Parathyroid adenoma (tissue), 2 donors: ENCODE measurements around the gene MYO18B.

Experiments used
- H2AFZ ChIP-seq: fragments of 300-600 bp; sonication (generic); one replicate; pipeline ENCODE4 v1.7.0; 2017; ENCODE audit warnings: antibody characterized with exemption, mild to moderate bottlenecking
- H3K27ac ChIP-seq: fragments of 300-600 bp; sonication (generic); one replicate; pipeline ENCODE4 v1.7.0; 2017
- H3K27me3 ChIP-seq: fragments of 300-600 bp; sonication (generic); one replicate; pipeline ENCODE4 v1.7.0; 2017; ENCODE audit warnings: low read length; ENCODE audit not compliant: control insufficient read depth, insufficient read depth
- H3K36me3 ChIP-seq: fragments of 300-600 bp; sonication (generic); one replicate; pipeline ENCODE4 v1.7.0; 2017; ENCODE audit warnings: low read length; ENCODE audit not compliant: control insufficient read depth, insufficient read depth
- H3K4me1 ChIP-seq: fragments of 300-600 bp; sonication (generic); one replicate; pipeline ENCODE4 v1.7.0; 2017; ENCODE audit warnings: control low read depth
- H3K4me2 ChIP-seq: fragments of 300-600 bp; sonication (generic); one replicate; pipeline ENCODE4 v1.7.0; 2017; ENCODE audit warnings: low read length
- H3K4me3 ChIP-seq: fragments of 300-600 bp; sonication (generic); one replicate; pipeline ENCODE4 v1.7.0; 2017; ENCODE audit warnings: low read depth, low read length
- H3K79me2 ChIP-seq: fragments of 300-600 bp; sonication (generic); one replicate; pipeline ENCODE4 v1.7.0; 2017; ENCODE audit warnings: control low read depth
- H3K9ac ChIP-seq: fragments of 300-600 bp; sonication (generic); one replicate; pipeline ENCODE4 v1.7.0; 2017; ENCODE audit warnings: mild to moderate bottlenecking
- H3K9me3 ChIP-seq: fragments of 300-600 bp; sonication (generic); one replicate; pipeline ENCODE4 v1.7.0; 2017; ENCODE audit warnings: low read length; ENCODE audit not compliant: control insufficient read depth
- CTCF ChIP-seq: fragments of 300-600 bp; sonication (generic); IDR thresholded peaks from one replicate; pipeline ENCODE4 v1.7.0; 2017; ENCODE audit warnings: antibody characterized with exemption, mild to moderate bottlenecking
- donor health status: primary hyperparathyroidism.

The MYO18B gene

GRCh38 chr22:25895678-25896077 is 153.7 kb downstream of the MYO18B start:
- Histone ChIP-seq H3K9ac (no peak overlapping the region), H3K4me1 (no peaks in the 10 kb centered on the region), H3K27me3 (no peaks in the 10 kb centered on the region), H3K79me2 (no peaks in the 10 kb centered on the region), H3K27ac (no peak overlapping the region), H2AFZ (no peak overlapping the region), H3K4me3 (no peak overlapping the region), H3K9me3 (no peaks in the 10 kb centered on the region), H3K4me2 (no peak overlapping the region), H3K36me3 (no peaks in the 10 kb centered on the region)
- no peak for TF ChIP-seq CTCF

- Histone ChIP-seq H3K4me2 (no peak overlapping the region), H3K9me3 (no peaks in the 10 kb centered on the region)
Observed at GRCh38 chr22:25896098-25896497, 154.1 kb downstream of the MYO18B start.

GRCh38 chr22:25896592-25896991 is 154.6 kb downstream of the MYO18B start:
- no peak for TF ChIP-seq CTCF
- H2AFZ ChIP-seq, result no peak overlapping the region
- H3K4me1 ChIP-seq, result no peaks in the 10 kb centered on the region
- no peaks in the 10 kb centered on the region for H3K79me2 ChIP-seq
- H3K9me3 ChIP-seq, result no peaks in the 10 kb centered on the region
- H3K27ac ChIP-seq, result no peak overlapping the region
- H3K36me3 ChIP-seq, result no peaks in the 10 kb centered on the region
- H3K9ac ChIP-seq, result no peak overlapping the region
- no peaks in the 10 kb centered on the region for H3K27me3 ChIP-seq
- no peak overlapping the region for H3K4me3 ChIP-seq
- H3K4me2 ChIP-seq, result no peak overlapping the region

More at GRCh38 chr22:25896098-25896497, 154.1 kb downstream of the MYO18B start:
- no peak for TF ChIP-seq CTCF
- Histone ChIP-seq H3K79me2 (no peaks in the 10 kb centered on the region), H3K4me1 (no peaks in the 10 kb centered on the region), H3K4me3 (no peak overlapping the region), H3K27ac (no peak overlapping the region), H3K27me3 (no peaks in the 10 kb centered on the region), H3K36me3 (no peaks in the 10 kb centered on the region), H2AFZ (no peak overlapping the region), H3K9ac (no peak overlapping the region)

- Histone ChIP-seq H3K4me2 (no peak overlapping the region), H3K4me3 (no peak overlapping the region), H2AFZ (no peak overlapping the region), H3K36me3 (no peaks in the 10 kb centered on the region), H3K9ac (no peak overlapping the region), H3K27me3 (no peaks in the 10 kb centered on the region), H3K79me2 (no peaks in the 10 kb centered on the region), H3K4me1 (no peaks in the 10 kb centered on the region), H3K27ac (no peak overlapping the region), H3K9me3 (no peaks in the 10 kb centered on the region)
- TF ChIP-seq CTCF, result no peak
Observed at GRCh38 chr22:25898707-25899365, 156.8 kb downstream of the MYO18B start.

GRCh38 chr22:25899566-25899965 is 157.6 kb downstream of the MYO18B start:
- Histone ChIP-seq H3K36me3 (no peaks in the 10 kb centered on the region), H3K4me2 (no peak overlapping the region), H3K9me3 (no peaks in the 10 kb centered on the region), H3K27ac (no peak overlapping the region), H3K4me1 (no peaks in the 10 kb centered on the region), H2AFZ (no peak overlapping the region), H3K9ac (no peak overlapping the region), H3K79me2 (no peaks in the 10 kb centered on the region), H3K27me3 (no peaks in the 10 kb centered on the region), H3K4me3 (no peak overlapping the region)
- no peak for TF ChIP-seq CTCF
